ENCODE measurements around the gene SEMA7A. TPM values are rescaled to one million over a fixed set of nuclear protein-coding genes. Genes with fewer than 3 reads are reported as not detected.

SEMA7A gene
- total RNA-seq, 4 donors from 2014 or later, result 0.29 to 16.9 (median 4.5) TPM; not detected in 1

GRCh38 chr15:74449643-74450205 lies 16.0 kb upstream of the SEMA7A start:
- Histone ChIP-seq H3K4me1 (no peaks in the 10 kb centered on the region), H3K9me3 (no peaks in the 10 kb centered on the region), H3K4me3 (no peak overlapping the region), H3K27me3 (no peaks in the 10 kb centered on the region), H3K27ac (no peak overlapping the region), H3K36me3 (no peaks in the 10 kb centered on the region)
- intact Hi-C loops (cut with DNase I; ENCODE audit: low total_unique reads), result no loop called here
- no peak for DNase-seq
- TF ChIP-seq POLR2A (IDR thresholded peaks at IDR 0.05), result no peak

- H3K9me3 ChIP-seq, result no peaks in the 10 kb centered on the region
- no peak overlapping the region for H3K27ac ChIP-seq
- no peak for TF ChIP-seq POLR2A (IDR thresholded peaks at IDR 0.05)
- TF ChIP-seq, protein P1, sequence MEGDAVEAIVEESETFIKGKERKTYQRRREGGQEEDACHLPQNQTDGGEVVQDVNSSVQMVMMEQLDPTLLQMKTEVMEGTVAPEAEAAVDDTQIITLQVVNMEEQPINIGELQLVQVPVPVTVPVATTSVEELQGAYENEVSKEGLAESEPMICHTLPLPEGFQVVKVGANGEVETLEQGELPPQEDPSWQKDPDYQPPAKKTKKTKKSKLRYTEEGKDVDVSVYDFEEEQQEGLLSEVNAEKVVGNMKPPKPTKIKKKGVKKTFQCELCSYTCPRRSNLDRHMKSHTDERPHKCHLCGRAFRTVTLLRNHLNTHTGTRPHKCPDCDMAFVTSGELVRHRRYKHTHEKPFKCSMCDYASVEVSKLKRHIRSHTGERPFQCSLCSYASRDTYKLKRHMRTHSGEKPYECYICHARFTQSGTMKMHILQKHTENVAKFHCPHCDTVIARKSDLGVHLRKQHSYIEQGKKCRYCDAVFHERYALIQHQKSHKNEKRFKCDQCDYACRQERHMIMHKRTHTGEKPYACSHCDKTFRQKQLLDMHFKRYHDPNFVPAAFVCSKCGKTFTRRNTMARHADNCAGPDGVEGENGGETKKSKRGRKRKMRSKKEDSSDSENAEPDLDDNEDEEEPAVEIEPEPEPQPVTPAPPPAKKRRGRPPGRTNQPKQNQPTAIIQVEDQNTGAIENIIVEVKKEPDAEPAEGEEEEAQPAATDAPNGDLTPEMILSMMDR (IDR thresholded peaks at IDR 0.05), result no peak
- DNase-seq, result no peak
- H3K4me1 ChIP-seq, result no peaks in the 10 kb centered on the region
- no peaks in the 10 kb centered on the region for H3K27me3 ChIP-seq
- H3K36me3 ChIP-seq, result no peaks in the 10 kb centered on the region
- H3K4me3 ChIP-seq, result no peak overlapping the region
- intact Hi-C loops (cut with DNase I; ENCODE audit: low total_unique reads), result no loop called here
These were observed 15.3 kb upstream of the SEMA7A start for GRCh38 chr15:74449095-74449494.

GRCh38 chr15:74445816-74446763 lies 12.3 kb upstream of the SEMA7A start:
- H3K4me1 ChIP-seq, result no peaks in the 10 kb centered on the region
- no peak overlapping the region for H3K4me3 ChIP-seq
- intact Hi-C loops (cut with DNase I; ENCODE audit: low total_unique reads), result no loop called here
- no peaks in the 10 kb centered on the region for H3K36me3 ChIP-seq
- H3K9me3 ChIP-seq, result no peaks in the 10 kb centered on the region
- no peak overlapping the region for H3K27ac ChIP-seq
- H3K27me3 ChIP-seq, result no peaks in the 10 kb centered on the region
- no peak for DNase-seq
- TF ChIP-seq POLR2A (IDR thresholded peaks at IDR 0.05), result no peak
- TF ChIP-seq, protein P1 (IDR thresholded peaks at IDR 0.05), result no peak

DNA sequence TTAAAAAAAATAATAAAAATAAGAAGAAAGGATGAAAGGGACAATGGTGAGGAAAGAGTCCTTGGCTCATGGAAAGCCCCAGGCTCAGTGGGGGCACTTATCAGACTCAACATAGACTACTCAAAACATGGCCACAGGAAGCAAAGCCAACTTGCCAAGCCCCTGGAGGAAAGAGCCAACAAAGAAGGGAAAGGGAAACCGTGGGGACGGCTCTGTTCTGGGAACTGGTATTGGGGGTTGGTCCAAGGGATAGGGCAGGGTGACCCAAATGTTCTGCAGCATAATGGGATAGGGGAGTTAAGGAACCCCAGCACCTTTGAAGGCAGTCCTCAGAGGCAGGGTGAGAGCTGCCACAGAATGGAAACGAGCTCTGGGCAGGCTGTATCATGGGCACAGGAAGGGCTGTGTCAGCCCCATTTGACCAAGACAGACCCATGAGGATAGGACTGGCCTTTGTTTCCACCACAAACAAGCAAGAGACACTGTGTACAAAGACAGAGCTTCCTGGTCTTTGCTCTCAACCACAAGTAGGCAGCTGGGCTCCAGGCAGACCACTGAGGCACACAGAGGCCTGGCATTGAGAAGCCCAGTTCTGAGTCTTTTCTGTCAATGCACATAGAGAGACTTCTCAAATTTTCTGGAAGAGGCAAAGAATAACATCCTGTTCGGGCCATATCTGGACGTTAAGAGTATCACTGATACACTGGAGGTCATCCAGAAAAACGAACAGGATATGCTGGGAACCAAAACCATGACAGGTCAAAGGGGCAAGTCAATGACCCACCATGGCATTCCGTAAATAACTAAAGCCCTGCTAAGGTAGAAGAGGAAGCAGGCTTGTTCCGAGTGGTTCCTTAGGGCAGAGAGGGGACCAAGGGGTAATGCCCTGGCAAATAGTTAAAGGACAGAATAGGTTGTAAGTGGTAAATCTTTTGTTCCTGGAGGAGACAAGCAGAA lies 10.6 kb upstream of the SEMA7A start:
- Histone ChIP-seq H3K9me3 (no peaks in the 10 kb centered on the region), H3K4me3 (no peak overlapping the region), H3K27me3 (no peaks in the 10 kb centered on the region), H3K36me3 (no peaks in the 10 kb centered on the region), H3K27ac (no peak overlapping the region), H3K4me1 (no peaks in the 10 kb centered on the region)
- no peak for TF ChIP-seq POLR2A (IDR thresholded peaks at IDR 0.05)
- TF ChIP-seq, protein P1 (IDR thresholded peaks at IDR 0.05), result no peak
- intact Hi-C loops (cut with DNase I; ENCODE audit: low total_unique reads), result no loop called here
- no peak for DNase-seq

DNA sequence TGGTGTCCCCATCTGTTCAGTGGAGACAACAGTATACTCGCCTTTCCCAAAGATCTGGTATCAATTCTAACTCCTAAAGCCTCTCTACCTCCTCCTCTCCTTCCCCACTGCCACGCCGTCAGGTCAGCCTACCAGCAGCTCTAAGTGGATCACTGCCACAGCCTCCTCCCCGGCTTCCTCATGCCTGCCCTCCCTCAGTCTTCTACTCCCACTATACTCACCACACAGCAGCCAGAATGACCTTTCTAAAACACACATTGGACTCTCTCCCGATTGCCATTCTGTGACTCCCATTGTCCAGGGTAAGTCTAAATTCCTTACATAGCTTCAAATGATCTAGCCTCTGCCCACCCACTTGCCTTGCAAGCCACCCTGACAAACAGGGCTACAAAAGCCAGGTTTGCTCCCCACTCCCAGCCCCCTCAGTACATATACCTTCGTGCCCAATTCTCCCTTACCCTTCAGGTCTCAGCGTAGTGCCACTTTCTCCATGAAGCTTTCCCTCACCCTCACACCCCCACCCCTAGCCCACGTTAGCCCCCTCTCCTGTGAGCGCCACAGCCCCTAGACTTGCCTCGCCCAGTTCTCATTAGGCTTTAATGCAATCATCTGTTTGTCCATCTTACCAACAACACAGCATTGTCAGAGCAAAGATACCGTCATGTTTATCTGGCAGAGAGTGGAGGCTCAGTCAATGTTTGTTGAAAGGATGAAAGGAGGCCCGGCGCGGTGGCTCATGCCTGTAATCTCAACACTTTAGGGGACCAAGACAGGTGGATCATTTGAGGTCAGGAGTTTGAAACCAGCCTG lies 9.5 kb upstream of the SEMA7A start:
- H3K27ac ChIP-seq, result no peak overlapping the region
- no peaks in the 10 kb centered on the region for H3K27me3 ChIP-seq
- no peaks in the 10 kb centered on the region for H3K9me3 ChIP-seq
- DNase-seq, result no peak
- intact Hi-C loops (cut with DNase I; ENCODE audit: low total_unique reads), result no loop called here
- H3K36me3 ChIP-seq, result no peaks in the 10 kb centered on the region
- TF ChIP-seq, protein P1 (IDR thresholded peaks at IDR 0.05), result no peak
- no peaks in the 10 kb centered on the region for H3K4me1 ChIP-seq
- H3K4me3 ChIP-seq, result no peak overlapping the region

Measured in uterus (tissue), 4 donors.